ENCODE results near the gene HK3.

GRCh38 chr5:176888016-176888864, 10.9 kb downstream of the HK3 start:
- TF ChIP-seq, protein P1, sequence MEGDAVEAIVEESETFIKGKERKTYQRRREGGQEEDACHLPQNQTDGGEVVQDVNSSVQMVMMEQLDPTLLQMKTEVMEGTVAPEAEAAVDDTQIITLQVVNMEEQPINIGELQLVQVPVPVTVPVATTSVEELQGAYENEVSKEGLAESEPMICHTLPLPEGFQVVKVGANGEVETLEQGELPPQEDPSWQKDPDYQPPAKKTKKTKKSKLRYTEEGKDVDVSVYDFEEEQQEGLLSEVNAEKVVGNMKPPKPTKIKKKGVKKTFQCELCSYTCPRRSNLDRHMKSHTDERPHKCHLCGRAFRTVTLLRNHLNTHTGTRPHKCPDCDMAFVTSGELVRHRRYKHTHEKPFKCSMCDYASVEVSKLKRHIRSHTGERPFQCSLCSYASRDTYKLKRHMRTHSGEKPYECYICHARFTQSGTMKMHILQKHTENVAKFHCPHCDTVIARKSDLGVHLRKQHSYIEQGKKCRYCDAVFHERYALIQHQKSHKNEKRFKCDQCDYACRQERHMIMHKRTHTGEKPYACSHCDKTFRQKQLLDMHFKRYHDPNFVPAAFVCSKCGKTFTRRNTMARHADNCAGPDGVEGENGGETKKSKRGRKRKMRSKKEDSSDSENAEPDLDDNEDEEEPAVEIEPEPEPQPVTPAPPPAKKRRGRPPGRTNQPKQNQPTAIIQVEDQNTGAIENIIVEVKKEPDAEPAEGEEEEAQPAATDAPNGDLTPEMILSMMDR (IDR thresholded peaks at IDR 0.05): no peak
- no peak for TF ChIP-seq ZFX (IDR thresholded peaks at IDR 0.05; ENCODE audit: borderline replicate concordance)
